Endothelial cell of umbilical vein (primary cell): ENCODE data around the gene C5AR2. TPM values are rescaled to one million over a fixed set of nuclear protein-coding genes. Genes with fewer than 3 reads are reported as not detected.

Experiments
- BruUV-seq: library from RNA; stranded (reverse); fragments of 400-500 nt; replicated peaks from 2 replicates; lab custom pipeline; 2021; lab: Mats Ljungman, UMichigan
- CTCF ChIA-PET: fragments of 300-600, 350-600 bp; sonication (Branson Sonifier 250); formaldehyde crosslinking; loops from one replicate; lab custom pipeline; 2021; ENCODE audit warnings: antibody characterized with exemption, inconsistent platforms; lab: Charles Lee
- POLR2A ChIA-PET: fragments of 300-600, 350-600 bp; sonication (Branson Sonifier 250); formaldehyde crosslinking; loops from one replicate; lab custom pipeline; 2021; ENCODE audit warnings: antibody characterized with exemption, inconsistent platforms; lab: Charles Lee
- DNase-seq: peaks from one replicate; pipeline ENCODE4 v3.0.0-alpha.2; 2011; ENCODE audit warnings: low read depth, low spot score
- FAIRE-seq: peaks from 2 replicates; lab custom pipeline; 2011; peaks lifted over from hg19 to GRCh38; lab: Jason Lieb, UNC
- H2AFZ ChIP-seq: 2 replicates; pipeline ENCODE4 v1.6.0; 2012; ENCODE audit warnings: low read depth, low read length, control low read depth, inconsistent platforms
- H3K27ac ChIP-seq: 2 replicates; pipeline ENCODE4 v1.5.1; 2011; ENCODE audit warnings: low read depth, mild to moderate bottlenecking, control low read depth, low read length, moderate library complexity; ENCODE audit not compliant: insufficient read depth
- H3K27me3 ChIP-seq, 2 experiments: 2 replicates each; pipeline versions ENCODE4 v1.6.0 to v1.6.1; 2011; ENCODE audit warnings: low read length in 2 of 2, mixed read lengths in 1 of 2; ENCODE audit not compliant: control insufficient read depth in 2 of 2, insufficient read depth in 2 of 2
- H3K36me3 ChIP-seq, 2 experiments: 2 replicates in 1 of 2; 3 replicates in 1 of 2; pipeline ENCODE4 v1.5.1; 2011; ENCODE audit warnings: low read length in 2 of 2, mild to moderate bottlenecking in 1 of 2, moderate library complexity in 1 of 2; ENCODE audit not compliant: control insufficient read depth in 2 of 2, insufficient read depth in 2 of 2; ENCODE audit errors: extremely low read depth in 1 of 2
- H3K4me1 ChIP-seq: 3 replicates; pipeline ENCODE4 v1.5.1; 2011; ENCODE audit warnings: mild to moderate bottlenecking, low read length; ENCODE audit not compliant: control insufficient read depth, insufficient read depth; ENCODE audit errors: extremely low read depth
- H3K4me2 ChIP-seq: 2 replicates; pipeline ENCODE4 v1.6.1; 2011; ENCODE audit warnings: low read length, control low read depth, mixed read lengths; ENCODE audit not compliant: insufficient read depth
- H3K4me3 ChIP-seq, 3 experiments: fragments of 200-600 bp in 1 of 3; sonication (generic), shearing (Covaris generic) in 1 of 3; replicated peaks in 1 of 3; 2 replicates each; pipeline ENCODE4 v1.5.1; 2011 to 2016; ENCODE audit warnings: control low read depth in 3 of 3, low read length in 3 of 3, mild to moderate bottlenecking in 2 of 3, inconsistent platforms in 1 of 3, low read depth in 1 of 3, moderate library complexity in 1 of 3; ENCODE audit not compliant: insufficient read depth in 1 of 3
- H3K79me2 ChIP-seq: 2 replicates; pipeline ENCODE4 v1.6.0; 2012; ENCODE audit warnings: low read length, inconsistent platforms; ENCODE audit not compliant: control insufficient read depth, insufficient read depth
- H3K9ac ChIP-seq: replicated peaks from 2 replicates; pipeline ENCODE3; 2011; ENCODE audit warnings: low read length, control low read depth; ENCODE audit not compliant: insufficient read depth; ENCODE audit errors: extremely low read depth
- H3K9me1 ChIP-seq: replicated peaks from 3 replicates; pipeline ENCODE4 v1.6.0; 2011; ENCODE audit warnings: mild to moderate bottlenecking, low read length; ENCODE audit not compliant: control insufficient read depth, insufficient read depth; ENCODE audit errors: extremely low read depth
- H3K9me3 ChIP-seq: replicated peaks from 2 replicates; pipeline ENCODE4 v1.5.1; 2012; ENCODE audit warnings: low read length, inconsistent platforms; ENCODE audit not compliant: control insufficient read depth, insufficient read depth
- H4K20me1 ChIP-seq: replicated peaks from 2 replicates; pipeline ENCODE3; 2011; ENCODE audit warnings: mild to moderate bottlenecking, low read length; ENCODE audit not compliant: control insufficient read depth, insufficient read depth; ENCODE audit errors: extremely low read depth
- CTCF ChIP-seq, 2 donors: IDR thresholded peaks; 1 replicate in 1 of 2; 2 replicates in 1 of 2; pipeline ENCODE4 v1.5.1; 2011; ENCODE audit warnings: low read length in 2 of 2, mild to moderate bottlenecking in 2 of 2, moderate library complexity in 2 of 2, control low read depth in 1 of 2, inconsistent platforms in 1 of 2, low read depth in 1 of 2; ENCODE audit not compliant: insufficient read depth in 1 of 2; ENCODE audit errors: extremely low read depth in 1 of 2
- EZH2 ChIP-seq: IDR thresholded peaks from 2 replicates; pipeline ENCODE4 v1.6.1; 2012; ENCODE audit warnings: borderline replicate concordance, low read depth, mild to moderate bottlenecking, moderate library complexity, low read length, inconsistent platforms; ENCODE audit not compliant: severe bottlenecking
- FOS ChIP-seq: IDR thresholded peaks from 2 replicates; pipeline ENCODE4 v1.6.1; 2011; ENCODE audit warnings: mild to moderate bottlenecking, low read length, moderate library complexity, borderline replicate concordance; ENCODE audit not compliant: insufficient read depth
- GATA2 ChIP-seq: IDR thresholded peaks from 2 replicates; pipeline ENCODE4 v1.7.0; 2011; ENCODE audit warnings: low read depth, mild to moderate bottlenecking, moderate library complexity, mixed read lengths, low read length; ENCODE audit not compliant: insufficient read length, insufficient read depth
- JUN ChIP-seq: IDR thresholded peaks from 2 replicates; pipeline ENCODE4 v1.6.1; 2011; ENCODE audit warnings: borderline replicate concordance, low read depth; ENCODE audit not compliant: insufficient read length, insufficient read depth
- MYC ChIP-seq: IDR thresholded peaks from one replicate; pipeline ENCODE4 v1.6.1; 2011; ENCODE audit warnings: mild to moderate bottlenecking, low read depth, low read length
- POLR2A ChIP-seq: IDR thresholded peaks from 2 replicates; pipeline ENCODE4 v1.6.1; 2012; ENCODE audit warnings: low read depth, mild to moderate bottlenecking, control low read depth, low read length
- POLR2AphosphoS5 ChIP-seq: IDR thresholded peaks from 2 replicates; pipeline ENCODE4 v1.6.1; 2012; ENCODE audit warnings: low read depth, mild to moderate bottlenecking, control low read depth, low read length, moderate library complexity; ENCODE audit not compliant: insufficient read depth
- dilution Hi-C: fragments of 300-500 bp; cut with MboI; formaldehyde crosslinking; loops from one replicate; pipeline ENCODE4 v1.15.0; 2019; ENCODE audit warnings: low sequenced_read_pairs; ENCODE audit not compliant: extremely low pct_ligation_motif_present
- intact Hi-C: fragments of 100-400 bp; cut with micrococcal nuclease; formaldehyde crosslinking; loops from one replicate; pipeline ENCODE4 v1.10.0; 2022
- polyA plus RNA-seq, 4 experiments: library from polyadenylated mRNA; depleted of rRNA in 3 of 4; stranded (reverse) in 3 of 4; unstranded in 1 of 4; fragments of >200 nt; gene quantifications; 2 replicates each; pipeline versions ENCODE4 v1.2.1 to v1.2.3, GENCODE V29; 2011 to 2012; ENCODE audit warnings: missing spikeins in 1 of 4
- total RNA-seq: library from RNA; stranded (reverse); gene quantifications from 2 replicates; pipeline ENCODE4 v1.2.3, GENCODE V29; 2021
- TF ChIP-seq, protein P1 (sequence below): IDR thresholded peaks from 2 replicates; pipeline ENCODE4 v1.6.1; 2011; ENCODE audit not compliant: insufficient read depth, insufficient read length

C5AR2 gene
- total and polyA plus RNA-seq, 2 donors (not counting 3 experiments of a cell fraction or from before 2014, with no cell fraction given) = not detected

- dilution Hi-C loops (no loop called here), intact Hi-C loops (loop anchor here (1.0 to 5.0 kb wide), 3 partner anchors 108 to 424 kb away; no protein-coding TSS in a partner anchor)
- Histone ChIP-seq H3K4me3 (no peak overlapping the region), H3K4me2 (no peak overlapping the region), H3K9ac (no peak overlapping the region), H3K36me3 (no peaks in the 10 kb centered on the region), H2AFZ (no peak overlapping the region), H3K9me3 (no peaks in the 10 kb centered on the region), H3K27me3 (no peaks in the 10 kb centered on the region), H3K9me1 (no peaks in the 10 kb centered on the region), H4K20me1 (no peaks in the 10 kb centered on the region), H3K4me1 (no peaks in the 10 kb centered on the region), H3K79me2 (no peaks in the 10 kb centered on the region), H3K27ac (no peak overlapping the region)
- POLR2A ChIA-PET = no interaction called here
- TF ChIP-seq MYC (no peak), GATA2 (no peak), CTCF (IDR thresholded peaks at IDR 0.05; ENCODE audit: extremely low read depth in 1 of 2, insufficient read depth in 1 of 2, low read depth in 1 of 2, low read length in 2 of 2) (no peak), POLR2A (no peak), JUN (no peak), POLR2AphosphoS5 (no peak), EZH2 (no peak), FOS (no peak)
- TF ChIP-seq, protein P1, sequence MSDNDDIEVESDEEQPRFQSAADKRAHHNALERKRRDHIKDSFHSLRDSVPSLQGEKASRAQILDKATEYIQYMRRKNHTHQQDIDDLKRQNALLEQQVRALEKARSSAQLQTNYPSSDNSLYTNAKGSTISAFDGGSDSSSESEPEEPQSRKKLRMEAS = no peak
- CTCF ChIA-PET = interaction anchor here (0.7 to 2.3 kb wide), 6 partner anchors 9 to 134 kb away, joined by 3 to 18 read pairs (median 6); partner anchors contain the start of gene DHX34
- DNase-seq (no peak), FAIRE-seq (no peak)
- BruUV-seq = no TSS peak
Measured at GRCh38 chr19:47283405-47284059, 48.4 kb upstream of the C5AR2 start.
